AG04450 (cell line): ENCODE measurements around the gene MAGI3. TPM values are rescaled to one million over a fixed set of nuclear protein-coding genes. Genes with fewer than 3 reads are reported as not detected.
A peak's percentile ranks its signal among the peaks of the same experiment; 100 is the strongest.

Experiments
- CTCF ChIA-PET: fragments of 300-600, 350-600 bp; formaldehyde crosslinking; extraction: SDS; loops from one replicate; lab custom pipeline; 2022; ENCODE audit warnings: antibody characterized with exemption, inconsistent platforms; lab: Charles Lee
- POLR2A ChIA-PET: fragments of 350-600 bp; formaldehyde crosslinking; extraction: SDS; loops from one replicate; lab custom pipeline; 2021; ENCODE audit warnings: antibody characterized with exemption, inconsistent platforms; lab: Yijun Ruan, JAX
- DNase-seq: peaks from one replicate; pipeline ENCODE4 v3.0.0-alpha.2; 2011; ENCODE audit warnings: low read depth, low spot score
- H3K27ac ChIP-seq: one replicate; pipeline ENCODE4 v1.5.1; 2012; ENCODE audit warnings: low read depth, low read length, control low read depth
- H3K27me3 ChIP-seq: one replicate; pipeline ENCODE4 v1.6.0; 2012; ENCODE audit warnings: low read length; ENCODE audit not compliant: control insufficient read depth, insufficient read depth
- H3K4me3 ChIP-seq: 2 replicates; pipeline ENCODE4 v1.5.1; 2011; ENCODE audit warnings: mild to moderate bottlenecking, low read depth, low read length, control low read depth
- H3K9me3 ChIP-seq: 2 replicates; pipeline ENCODE4 v1.5.1; 2012; ENCODE audit warnings: low read length; ENCODE audit not compliant: control insufficient read depth, insufficient read depth
- polyA plus RNA-seq: library from polyadenylated mRNA; depleted of rRNA; stranded (reverse); fragments of >200 nt; gene quantifications from 2 replicates; pipeline ENCODE4 v1.2.3, GENCODE V29; 2011
- TF ChIP-seq, protein P1 (sequence below): IDR thresholded peaks from 2 replicates; pipeline ENCODE4 v1.5.1; 2011; ENCODE audit warnings: low read depth, low read length, control low read depth, inconsistent platforms

Gene MAGI3
- polyA plus RNA-seq, 1 experiment = 5.8 TPM

DNA sequence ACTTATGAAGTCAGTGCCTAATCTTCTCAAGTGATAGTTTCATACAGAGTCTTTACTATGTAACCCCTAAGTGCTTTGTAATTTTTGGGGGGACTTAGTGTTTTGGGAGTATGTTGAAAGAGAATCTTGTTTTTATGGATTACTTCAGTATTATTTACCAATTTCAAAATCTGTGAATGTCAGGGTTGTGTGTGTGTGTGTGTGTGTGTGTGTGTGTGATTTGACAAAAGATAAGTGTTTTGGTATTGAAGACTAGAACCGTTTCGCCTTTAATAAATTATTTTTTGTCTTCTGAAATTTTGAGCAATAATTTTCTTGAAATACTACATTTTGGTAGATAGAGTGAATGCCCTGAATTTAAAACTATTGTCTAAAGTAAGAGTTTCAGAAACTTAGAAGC lies 5.8 kb downstream of the MAGI3 start:
- Histone ChIP-seq H3K27me3 (no peaks in the 10 kb centered on the region), H3K9me3 (no peaks in the 10 kb centered on the region; the same call in 1 of the 2 replicates), H3K27ac (no peak overlapping the region), H3K4me3 (no peak overlapping the region)
- ChIA-PET CTCF (no interaction called here), POLR2A (interaction anchor here (0.7 kb wide), 1 partner anchor 12 kb away, joined by 6 read pairs; no protein-coding TSS in a partner anchor)
- no peak for DNase-seq
- TF ChIP-seq, protein P1, sequence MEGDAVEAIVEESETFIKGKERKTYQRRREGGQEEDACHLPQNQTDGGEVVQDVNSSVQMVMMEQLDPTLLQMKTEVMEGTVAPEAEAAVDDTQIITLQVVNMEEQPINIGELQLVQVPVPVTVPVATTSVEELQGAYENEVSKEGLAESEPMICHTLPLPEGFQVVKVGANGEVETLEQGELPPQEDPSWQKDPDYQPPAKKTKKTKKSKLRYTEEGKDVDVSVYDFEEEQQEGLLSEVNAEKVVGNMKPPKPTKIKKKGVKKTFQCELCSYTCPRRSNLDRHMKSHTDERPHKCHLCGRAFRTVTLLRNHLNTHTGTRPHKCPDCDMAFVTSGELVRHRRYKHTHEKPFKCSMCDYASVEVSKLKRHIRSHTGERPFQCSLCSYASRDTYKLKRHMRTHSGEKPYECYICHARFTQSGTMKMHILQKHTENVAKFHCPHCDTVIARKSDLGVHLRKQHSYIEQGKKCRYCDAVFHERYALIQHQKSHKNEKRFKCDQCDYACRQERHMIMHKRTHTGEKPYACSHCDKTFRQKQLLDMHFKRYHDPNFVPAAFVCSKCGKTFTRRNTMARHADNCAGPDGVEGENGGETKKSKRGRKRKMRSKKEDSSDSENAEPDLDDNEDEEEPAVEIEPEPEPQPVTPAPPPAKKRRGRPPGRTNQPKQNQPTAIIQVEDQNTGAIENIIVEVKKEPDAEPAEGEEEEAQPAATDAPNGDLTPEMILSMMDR = no peak

DNA sequence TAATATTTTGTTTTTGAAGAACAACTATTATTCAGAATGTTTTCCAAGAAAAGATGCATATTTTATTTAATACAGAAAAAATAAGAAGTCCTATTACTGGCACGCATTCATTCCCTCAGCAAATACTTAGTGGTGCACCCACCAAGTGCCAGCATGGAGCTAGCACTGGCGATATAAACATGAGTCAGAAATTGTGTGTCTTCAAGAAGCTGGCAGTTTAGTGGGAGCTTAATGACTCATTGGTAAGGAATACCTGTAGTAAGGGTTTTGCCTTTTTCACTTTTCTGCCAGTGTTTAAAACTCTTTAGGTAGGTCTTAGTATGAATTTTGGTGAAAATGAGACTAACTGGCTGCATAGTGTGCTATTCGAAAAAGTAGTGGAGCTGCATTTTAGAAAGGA lies 6.3 kb downstream of the MAGI3 start:
- no peak overlapping the region for H3K4me3 ChIP-seq
- H3K9me3 ChIP-seq = no peaks in the 10 kb centered on the region
- TF ChIP-seq, protein P1 = no peak
- ChIA-PET CTCF (no interaction called here), POLR2A (interaction anchor here (0.7 kb wide), 1 partner anchor 12 kb away, joined by 6 read pairs; no protein-coding TSS in a partner anchor)
- DNase-seq = peak; percentile 20
- H3K27ac ChIP-seq = no peak overlapping the region
- H3K27me3 ChIP-seq = no peaks in the 10 kb centered on the region

- no peaks in the 10 kb centered on the region for H3K9me3 ChIP-seq
- no peak overlapping the region for H3K27ac ChIP-seq
- TF ChIP-seq, protein P1 = no peak
- no peaks in the 10 kb centered on the region for H3K27me3 ChIP-seq
- no peak for DNase-seq
- H3K4me3 ChIP-seq = no peak overlapping the region
- CTCF ChIA-PET = interaction anchor here (0.7 kb wide), 1 partner anchor 279 kb away, joined by 3 read pairs; no protein-coding TSS in a partner anchor
- POLR2A ChIA-PET = no interaction called here
Measured at GRCh38 chr1:113399062-113399583, 8.8 kb downstream of the MAGI3 start.

GRCh38 chr1:113401067-113401466 lies 10.8 kb downstream of the MAGI3 start:
- no peak overlapping the region for H3K4me3 ChIP-seq
- no peaks in the 10 kb centered on the region for H3K9me3 ChIP-seq
- TF ChIP-seq, protein P1 = no peak
- ChIA-PET CTCF (no interaction called here), POLR2A (no interaction called here)
- no peak overlapping the region for H3K27ac ChIP-seq
- H3K27me3 ChIP-seq = no peaks in the 10 kb centered on the region
- DNase-seq = no peak

DNA sequence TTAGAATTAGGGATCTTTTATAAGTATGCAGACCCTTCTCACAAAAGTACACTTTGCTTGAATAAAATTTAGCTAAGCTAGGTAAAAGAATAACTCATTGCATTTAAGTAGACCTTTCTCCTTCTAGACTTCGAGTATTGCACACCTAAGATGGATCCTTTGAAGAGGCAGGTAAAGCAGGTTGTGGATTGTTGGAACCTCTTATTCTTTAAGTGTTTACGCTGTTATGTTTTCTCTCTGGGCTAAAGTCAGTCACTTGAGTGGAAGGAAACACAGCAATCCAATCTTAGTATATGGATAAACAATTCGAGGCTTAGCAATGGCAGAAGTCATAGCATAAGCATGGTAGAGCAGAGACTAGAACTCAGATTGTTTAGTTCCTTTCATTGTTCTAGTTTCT lies 11.4 kb downstream of the MAGI3 start:
- Histone ChIP-seq H3K4me3 (no peak overlapping the region), H3K27me3 (no peaks in the 10 kb centered on the region), H3K27ac (no peak overlapping the region), H3K9me3 (no peaks in the 10 kb centered on the region)
- ChIA-PET POLR2A (no interaction called here), CTCF (interaction anchor here (1.0 kb wide), 1 partner anchor 51 kb away, joined by 3 read pairs; no protein-coding TSS in a partner anchor)
- TF ChIP-seq, protein P1 = no peak
- no peak for DNase-seq
